ENCODE measurements around the gene CEACAM16.
"Not testable (repeated sequence)": the region's sequence is repeated elsewhere in the genome, so short reads cannot be mapped to it uniquely, and the experiment has no call there.

Gene CEACAM16

DNA sequence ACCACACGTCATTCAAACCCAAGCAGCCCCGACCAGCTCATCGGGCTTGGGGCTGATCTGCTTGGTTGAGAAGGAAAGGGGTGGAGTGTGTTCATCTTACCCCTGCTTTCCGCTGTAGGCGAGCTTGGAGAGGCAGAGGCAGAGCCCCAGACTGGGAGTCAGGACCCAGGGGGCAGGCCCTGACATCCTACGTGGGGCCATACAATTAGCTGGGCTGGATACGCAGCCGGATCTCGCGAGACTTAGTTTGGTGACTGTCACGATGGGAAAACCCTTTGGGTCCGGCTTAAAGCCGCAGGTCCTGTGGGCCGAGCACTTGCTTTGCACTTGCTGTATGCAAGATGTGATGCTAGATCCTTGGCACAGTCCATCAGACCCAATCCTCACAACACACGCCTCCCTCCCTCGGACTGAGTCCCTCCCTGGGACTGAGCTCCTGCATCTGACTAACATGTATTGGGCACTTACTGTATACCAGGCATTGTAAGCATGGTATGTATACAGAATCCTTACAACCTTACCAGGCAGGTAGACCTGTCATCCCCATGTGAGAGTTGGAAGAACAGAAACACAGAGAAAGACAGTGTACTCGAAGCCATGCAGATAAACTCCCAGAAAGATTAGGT lies 3.7 kb downstream of the CEACAM16 start:
- no peak for DNase-seq
- peaks cover 17 to 22% of the 10 kb centered on the region in 2 donors for H3K27me3 Mint-ChIP-seq
- H3K4me1 Mint-ChIP-seq (ENCODE audit: low read depth in 2 of 2), result no peaks in the 10 kb centered on the region
- no peak for ATAC-seq (replicated peaks)
- no peak overlapping the region for H3K27ac Mint-ChIP-seq
- H3K4me3 Mint-ChIP-seq, result no peak overlapping the region
- no peaks in the 10 kb centered on the region for H3K36me3 Mint-ChIP-seq (ENCODE audit: insufficient read depth)
- H3K9me3 Mint-ChIP-seq, result no peaks in the 10 kb centered on the region

DNA sequence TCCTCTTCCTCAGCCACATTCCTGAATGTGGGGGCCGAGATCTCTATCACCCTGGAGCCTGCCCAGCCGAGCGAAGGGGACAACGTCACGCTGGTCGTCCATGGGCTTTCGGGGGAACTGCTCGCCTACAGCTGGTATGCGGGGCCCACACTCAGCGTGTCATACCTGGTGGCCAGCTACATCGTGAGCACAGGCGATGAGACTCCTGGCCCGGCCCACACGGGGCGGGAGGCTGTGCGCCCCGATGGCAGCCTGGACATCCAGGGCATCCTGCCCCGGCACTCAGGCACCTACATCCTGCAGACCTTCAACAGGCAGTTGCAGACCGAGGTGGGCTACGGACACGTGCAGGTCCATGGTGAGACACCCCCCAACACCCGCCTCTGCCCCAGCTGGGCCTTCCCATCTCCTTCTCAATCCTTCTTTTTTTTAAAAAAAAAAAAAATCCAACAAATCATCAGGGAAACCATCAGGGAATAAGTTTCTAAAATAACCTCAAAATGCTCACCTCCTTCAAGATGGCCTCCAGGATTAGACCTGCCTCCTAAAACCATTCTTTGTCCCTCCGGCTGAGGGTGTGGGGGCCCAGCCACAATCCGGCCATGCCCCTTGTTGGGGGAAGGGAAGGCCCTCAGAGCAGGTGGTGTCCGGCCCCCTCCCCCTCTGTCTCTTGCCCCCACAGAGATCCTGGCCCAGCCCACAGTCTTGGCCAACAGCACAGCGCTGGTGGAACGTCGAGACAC lies 4.6 kb downstream of the CEACAM16 start:
- H3K27ac Mint-ChIP-seq, result no peak overlapping the region
- no peaks in the 10 kb centered on the region for H3K36me3 Mint-ChIP-seq (ENCODE audit: insufficient read depth)
- H3K27me3 Mint-ChIP-seq, result peaks cover 9 to 14% of the 10 kb centered on the region in 2 donors
- no peak for ATAC-seq (replicated peaks)
- no peak for DNase-seq
- no peaks in the 10 kb centered on the region for H3K4me1 Mint-ChIP-seq (ENCODE audit: low read depth in 2 of 2)
- H3K9me3 Mint-ChIP-seq, result no peaks in the 10 kb centered on the region
- no peak overlapping the region for H3K4me3 Mint-ChIP-seq

DNA sequence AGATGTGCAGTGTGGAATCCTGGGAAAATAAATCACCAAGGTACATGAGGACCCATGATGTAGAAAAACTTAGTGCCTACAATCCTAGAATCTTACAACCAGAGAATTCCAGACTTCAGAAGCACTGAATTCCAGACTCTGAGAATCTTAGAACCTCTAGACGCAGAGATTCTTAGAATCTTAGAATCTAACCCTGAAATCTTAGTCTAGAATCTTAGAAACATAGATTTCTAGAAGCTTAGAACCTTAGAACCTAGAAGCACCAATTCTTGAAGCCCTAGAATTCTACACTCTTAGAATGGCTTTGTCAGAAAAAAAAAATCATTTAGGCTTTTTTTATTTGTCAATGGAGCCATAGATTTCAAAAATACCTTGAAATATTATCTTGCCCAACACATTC lies 6.0 kb downstream of the CEACAM16 start:
- H3K4me1 Mint-ChIP-seq (ENCODE audit: low read depth in 2 of 2), result no peaks in the 10 kb centered on the region
- no peak overlapping the region for H3K4me3 Mint-ChIP-seq
- peak overlapping the region in 1 of 2 donors; percentile 13 for H3K27ac Mint-ChIP-seq
- peaks cover 6 to 9% of the 10 kb centered on the region in 2 donors for H3K27me3 Mint-ChIP-seq
- no peak for ATAC-seq (replicated peaks)
- no peaks in the 10 kb centered on the region for H3K9me3 Mint-ChIP-seq
- no peak for DNase-seq
- no peaks in the 10 kb centered on the region for H3K36me3 Mint-ChIP-seq (ENCODE audit: insufficient read depth)

DNA sequence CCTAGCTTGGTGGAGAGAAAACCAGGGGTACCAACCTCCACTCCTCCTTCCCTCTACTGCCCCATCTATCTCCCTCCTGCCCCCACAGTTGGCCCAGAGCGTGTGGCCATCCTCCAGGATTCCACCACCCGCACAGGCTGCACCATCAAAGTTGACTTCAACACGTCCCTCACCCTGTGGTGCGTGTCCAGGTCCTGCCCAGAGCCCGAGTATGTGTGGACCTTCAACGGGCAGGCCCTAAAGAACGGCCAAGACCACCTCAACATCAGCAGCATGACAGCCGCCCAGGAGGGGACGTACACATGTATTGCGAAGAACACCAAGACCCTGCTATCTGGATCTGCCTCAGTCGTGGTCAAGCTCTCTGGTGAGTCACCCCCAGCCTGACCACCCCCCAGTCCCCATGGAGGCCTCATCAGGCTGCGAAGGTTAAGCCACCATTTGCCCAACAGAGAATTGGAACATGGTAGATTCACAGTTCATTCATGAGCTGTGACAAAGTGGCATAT lies 6.6 kb downstream of the CEACAM16 start:
- Mint-ChIP-seq H3K36me3 (ENCODE audit: insufficient read depth) (no peaks in the 10 kb centered on the region), H3K27me3 (peaks cover 11 to 15% of the 10 kb centered on the region in 2 donors), H3K4me1 (ENCODE audit: low read depth in 2 of 2) (peaks cover 0 to 3% of the 10 kb centered on the region in 2 donors), H3K9me3 (no peaks in the 10 kb centered on the region), H3K27ac (peak overlapping the region in 1 of 2 donors; percentile 13), H3K4me3 (no peak overlapping the region)
- no peak for ATAC-seq (replicated peaks)
- no peak for DNase-seq

DNA sequence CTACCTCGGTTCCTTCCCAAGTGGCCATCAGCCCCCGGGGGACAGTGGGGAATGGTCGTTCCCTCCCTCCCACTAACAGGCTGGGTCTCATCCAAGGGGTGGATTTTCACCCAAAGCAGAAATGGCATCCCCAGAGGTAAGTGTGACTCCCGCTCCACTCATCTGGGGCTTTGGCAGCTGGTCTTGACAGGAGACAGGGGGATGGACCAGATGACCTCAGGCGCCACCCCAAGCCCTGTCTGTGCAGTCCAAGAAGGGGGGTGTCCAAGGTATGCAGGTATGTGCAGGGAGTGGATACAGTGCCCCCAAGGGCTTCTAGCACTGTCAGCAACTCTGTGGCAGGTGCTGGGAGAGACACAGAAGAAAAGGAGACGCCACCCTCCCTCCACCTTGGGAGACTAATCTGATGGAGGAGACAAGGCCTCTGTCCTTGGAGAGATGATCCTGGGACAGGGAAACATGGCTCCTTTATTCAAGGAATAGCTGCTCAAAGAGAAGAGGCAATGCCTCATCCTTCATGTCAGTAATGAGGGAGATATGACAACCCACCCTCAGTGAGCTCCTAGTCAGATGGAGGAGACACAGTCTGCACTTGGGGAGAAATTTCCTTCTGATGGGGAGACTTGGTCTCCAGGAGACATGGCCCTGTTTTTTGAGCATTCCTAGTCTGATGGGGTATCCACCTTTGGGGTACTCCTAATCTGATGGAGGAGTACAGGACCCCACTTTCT lies 7.7 kb downstream of the CEACAM16 start:
- H3K4me3 Mint-ChIP-seq, result no peak overlapping the region
- no peaks in the 10 kb centered on the region for H3K9me3 Mint-ChIP-seq
- H3K4me1 Mint-ChIP-seq (ENCODE audit: low read depth in 2 of 2), result peaks cover 0 to 6% of the 10 kb centered on the region in 2 donors
- no peak for DNase-seq
- ATAC-seq (replicated peaks), result no peak
- no peaks in the 10 kb centered on the region for H3K36me3 Mint-ChIP-seq (ENCODE audit: insufficient read depth)
- peaks cover 17 to 18% of the 10 kb centered on the region in 2 donors for H3K27me3 Mint-ChIP-seq
- H3K27ac Mint-ChIP-seq, result no peak overlapping the region

GRCh38 chr19:44707794-44708193 lies 8.8 kb downstream of the CEACAM16 start:
- DNase-seq, result no peak
- Mint-ChIP-seq H3K27me3 (peaks cover 15 to 17% of the 10 kb centered on the region in 2 donors), H3K4me1 (ENCODE audit: low read depth in 2 of 2) (peaks cover 0 to 6% of the 10 kb centered on the region in 2 donors), H3K27ac (no peak overlapping the region), H3K9me3 (no peaks in the 10 kb centered on the region), H3K4me3 (no peak overlapping the region), H3K36me3 (ENCODE audit: insufficient read depth) (no peaks in the 10 kb centered on the region)
- ATAC-seq (replicated peaks), result no peak

GRCh38 chr19:44708940-44709339 lies 10.0 kb downstream of the CEACAM16 start:
- H3K36me3 Mint-ChIP-seq (ENCODE audit: insufficient read depth), result no peaks in the 10 kb centered on the region
- DNase-seq (no peak), ATAC-seq (replicated peaks) (no peak)
- H3K4me3 Mint-ChIP-seq, result no peak overlapping the region
- peaks cover 0 to 6% of the 10 kb centered on the region in 2 donors for H3K4me1 Mint-ChIP-seq (ENCODE audit: low read depth in 2 of 2)
- no peaks in the 10 kb centered on the region for H3K9me3 Mint-ChIP-seq
- H3K27me3 Mint-ChIP-seq, result peaks cover 12 to 17% of the 10 kb centered on the region in 2 donors
- H3K27ac Mint-ChIP-seq, result no peak overlapping the region

- not testable (repeated sequence) for H3K36me3 Mint-ChIP-seq (ENCODE audit: insufficient read depth); H3K4me1 Mint-ChIP-seq (ENCODE audit: low read depth in 2 of 2); ATAC-seq (replicated peaks); H3K4me3 Mint-ChIP-seq; H3K27ac Mint-ChIP-seq; H3K9me3 Mint-ChIP-seq; DNase-seq
- peaks cover 12 to 17% of the 10 kb centered on the region in 2 donors for H3K27me3 Mint-ChIP-seq
These were observed 10.7 kb downstream of the CEACAM16 start for GRCh38 chr19:44709434-44710266.

- peaks cover 2 to 8% of the 10 kb centered on the region in 2 donors for H3K9me3 Mint-ChIP-seq
- H3K27ac Mint-ChIP-seq, result no peak overlapping the region
- no peak for ATAC-seq (replicated peaks)
- H3K4me3 Mint-ChIP-seq, result no peak overlapping the region
- no peaks in the 10 kb centered on the region for H3K36me3 Mint-ChIP-seq (ENCODE audit: insufficient read depth)
- DNase-seq, result no peak
- peaks cover 0 to 6% of the 10 kb centered on the region in 2 donors for H3K4me1 Mint-ChIP-seq (ENCODE audit: low read depth in 2 of 2)
- H3K27me3 Mint-ChIP-seq, result peaks cover 12 to 13% of the 10 kb centered on the region in 2 donors
These were observed 11.5 kb downstream of the CEACAM16 start for GRCh38 chr19:44710483-44710882.

DNA sequence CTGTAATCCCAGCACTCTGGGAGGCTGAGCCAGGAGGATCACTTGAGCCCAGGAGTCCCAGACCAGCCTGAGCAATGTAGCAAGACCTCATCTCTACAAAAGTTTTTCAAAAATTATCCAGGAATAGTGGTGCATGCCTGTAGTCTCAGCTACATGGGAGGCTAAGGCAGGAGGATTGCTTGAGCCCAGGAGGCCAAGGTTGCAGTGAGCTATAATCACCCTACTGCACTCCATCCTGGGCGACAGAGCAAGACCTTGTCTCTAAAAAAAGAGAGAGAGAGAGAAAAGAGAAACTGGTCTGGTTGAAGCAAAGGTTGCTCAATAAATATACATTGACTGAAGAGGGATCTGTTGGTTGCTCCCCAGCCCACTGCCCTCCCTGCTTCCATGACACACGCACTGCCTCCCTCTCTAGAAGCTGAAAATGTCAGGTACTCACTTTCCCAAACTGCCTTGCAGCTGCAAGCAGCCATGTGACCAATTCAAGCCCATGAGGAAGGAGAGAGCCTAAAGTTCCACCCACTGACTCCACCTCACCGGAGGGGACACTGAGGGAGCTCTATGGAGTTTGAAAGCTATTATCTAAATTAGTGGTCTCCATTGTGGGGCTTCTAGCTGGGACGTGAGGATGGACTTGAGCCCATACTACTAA lies 14.0 kb downstream of the CEACAM16 start:
- Mint-ChIP-seq H3K9me3 (peaks cover 2 to 11% of the 10 kb centered on the region in 2 donors), H3K36me3 (ENCODE audit: insufficient read depth) (no peaks in the 10 kb centered on the region), H3K27ac (no peak overlapping the region), H3K27me3 (peaks cover 9 to 12% of the 10 kb centered on the region in 2 donors), H3K4me3 (no peak overlapping the region), H3K4me1 (ENCODE audit: low read depth in 2 of 2) (peaks cover 0 to 6% of the 10 kb centered on the region in 2 donors)
- ATAC-seq (replicated peaks) (no peak), DNase-seq (no peak)

- Mint-ChIP-seq H3K4me1 (ENCODE audit: low read depth in 2 of 2) (peaks cover 0 to 6% of the 10 kb centered on the region in 2 donors), H3K9me3 (peaks cover 2 to 11% of the 10 kb centered on the region in 2 donors), H3K4me3 (no peak overlapping the region), H3K36me3 (ENCODE audit: insufficient read depth) (no peaks in the 10 kb centered on the region), H3K27me3 (peaks cover 9 to 12% of the 10 kb centered on the region in 2 donors), H3K27ac (no peak overlapping the region)
- ATAC-seq (replicated peaks), result no peak
- DNase-seq, result no peak
These were observed 15.7 kb downstream of the CEACAM16 start for GRCh38 chr19:44714597-44715169.

- H3K9me3 Mint-ChIP-seq, result peaks cover 2 to 11% of the 10 kb centered on the region in 2 donors
- no peak overlapping the region for H3K27ac Mint-ChIP-seq
- H3K27me3 Mint-ChIP-seq, result peaks cover 0 to 4% of the 10 kb centered on the region in 2 donors
- H3K36me3 Mint-ChIP-seq (ENCODE audit: insufficient read depth), result peaks cover 3% of the 10 kb centered on the region
- peaks cover 4 to 6% of the 10 kb centered on the region in 2 donors for H3K4me1 Mint-ChIP-seq (ENCODE audit: low read depth in 2 of 2)
- DNase-seq (no peak), ATAC-seq (replicated peaks) (no peak)
- H3K4me3 Mint-ChIP-seq, result no peak overlapping the region
These were observed 18.7 kb downstream of the CEACAM16 start for GRCh38 chr19:44717603-44718002.
